Tibial artery (tissue), 4 donors: Measurements from ENCODE around the gene EFCAB6.

Experiments
- DNase-seq, 2 donors: peaks; one replicate each; pipeline ENCODE4 v3.0.0-alpha.2; 2019
- H3K27ac ChIP-seq, 2 donors: fragments of 200-600 bp; sonication (generic) in 1 of 2; 1 replicate in 1 of 2; 2 replicates in 1 of 2; pipeline ENCODE4 v1.5.1; 2018 to 2019; ENCODE audit warnings: mild to moderate bottlenecking in 1 of 2
- H3K27me3 ChIP-seq, 2 donors: fragments of 200-600 bp; sonication (generic) in 1 of 2; one replicate each; pipeline versions ENCODE4 v1.5.1 to v1.6.0; 2016 to 2019
- H3K36me3 ChIP-seq, 3 donors: fragments of 200-600 bp; sonication (generic) in 2 of 3; one replicate each; pipeline ENCODE4 v1.5.1; 2016 to 2019; ENCODE audit warnings: mild to moderate bottlenecking in 2 of 3
- H3K4me1 ChIP-seq, 4 donors: fragments of 200-600 bp; sonication (generic) in 2 of 4; 1 replicate in 3 of 4; 2 replicates in 1 of 4; pipeline ENCODE4 v1.5.1; 2016 to 2019
- H3K4me3 ChIP-seq, 2 donors: fragments of 200-600 bp; sonication (generic) in 1 of 2; 1 replicate in 1 of 2; 2 replicates in 1 of 2; pipeline ENCODE4 v1.5.1; 2018 to 2019; ENCODE audit warnings: mild to moderate bottlenecking in 2 of 2
- H3K9me3 ChIP-seq, 3 donors: fragments of 200-600 bp; sonication (generic) in 1 of 3; one replicate each; pipeline ENCODE4 v1.5.1; 2016 to 2019
- CTCF ChIP-seq, 2 experiments: fragments of 200-600 bp in 1 of 2; fragments of 450-650 bp in 1 of 2; IDR thresholded peaks; one replicate each; pipeline ENCODE4 v1.5.1; 2017 to 2019; ENCODE audit warnings: antibody characterized with exemption in 2 of 2, mild to moderate bottlenecking in 1 of 2, moderate library complexity in 1 of 2
- intact Hi-C: fragments of 100-400 bp; cut with DNase I; formaldehyde crosslinking; loops from one replicate; pipeline ENCODE4 v1.15.0; 2023; ENCODE audit warnings: low total_unique reads

EFCAB6 gene

GRCh38 chr22:43490311-43490710, 321.8 kb downstream of the EFCAB6 start:
- intact Hi-C loops: no loop called here
- DNase-seq: no peak
- Histone ChIP-seq H3K4me3 (no peak overlapping the region), H3K4me1 (no peaks in the 10 kb centered on the region), H3K27me3 (peaks cover 0 to 35% of the 10 kb centered on the region in 2 donors), H3K36me3 (no peaks in the 10 kb centered on the region), H3K27ac (no peak overlapping the region), H3K9me3 (no peaks in the 10 kb centered on the region)
- TF ChIP-seq CTCF (IDR thresholded peaks at IDR 0.05): no peak

DNA sequence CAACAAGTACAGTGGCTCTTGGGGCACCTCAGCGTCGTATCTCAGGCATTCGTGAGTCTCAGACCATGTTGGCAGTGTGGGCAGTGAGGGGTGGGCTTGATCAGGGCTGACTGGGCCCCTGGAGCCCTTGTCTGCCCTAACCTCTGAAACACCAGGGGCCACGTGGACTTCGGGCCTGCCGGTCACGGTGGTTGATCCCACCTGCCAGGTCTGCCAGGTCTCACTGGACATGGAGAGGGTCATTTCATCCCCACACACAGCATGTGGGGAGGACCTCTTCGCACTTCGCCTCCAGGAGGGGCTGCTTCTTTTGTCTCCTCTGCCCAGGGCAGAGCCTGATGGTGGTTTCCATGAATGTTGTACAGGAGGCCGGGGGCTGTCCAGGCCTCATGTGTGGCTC, 323.2 kb downstream of the EFCAB6 start:
- TF ChIP-seq CTCF (IDR thresholded peaks at IDR 0.05): no peak
- no peaks in the 10 kb centered on the region for H3K4me1 ChIP-seq
- DNase-seq: no peak
- H3K27me3 ChIP-seq: peaks cover 0 to 39% of the 10 kb centered on the region in 2 donors
- intact Hi-C loops: no loop called here
- H3K4me3 ChIP-seq: no peak overlapping the region
- H3K36me3 ChIP-seq: no peaks in the 10 kb centered on the region
- H3K9me3 ChIP-seq: no peaks in the 10 kb centered on the region
- no peak overlapping the region for H3K27ac ChIP-seq

DNA sequence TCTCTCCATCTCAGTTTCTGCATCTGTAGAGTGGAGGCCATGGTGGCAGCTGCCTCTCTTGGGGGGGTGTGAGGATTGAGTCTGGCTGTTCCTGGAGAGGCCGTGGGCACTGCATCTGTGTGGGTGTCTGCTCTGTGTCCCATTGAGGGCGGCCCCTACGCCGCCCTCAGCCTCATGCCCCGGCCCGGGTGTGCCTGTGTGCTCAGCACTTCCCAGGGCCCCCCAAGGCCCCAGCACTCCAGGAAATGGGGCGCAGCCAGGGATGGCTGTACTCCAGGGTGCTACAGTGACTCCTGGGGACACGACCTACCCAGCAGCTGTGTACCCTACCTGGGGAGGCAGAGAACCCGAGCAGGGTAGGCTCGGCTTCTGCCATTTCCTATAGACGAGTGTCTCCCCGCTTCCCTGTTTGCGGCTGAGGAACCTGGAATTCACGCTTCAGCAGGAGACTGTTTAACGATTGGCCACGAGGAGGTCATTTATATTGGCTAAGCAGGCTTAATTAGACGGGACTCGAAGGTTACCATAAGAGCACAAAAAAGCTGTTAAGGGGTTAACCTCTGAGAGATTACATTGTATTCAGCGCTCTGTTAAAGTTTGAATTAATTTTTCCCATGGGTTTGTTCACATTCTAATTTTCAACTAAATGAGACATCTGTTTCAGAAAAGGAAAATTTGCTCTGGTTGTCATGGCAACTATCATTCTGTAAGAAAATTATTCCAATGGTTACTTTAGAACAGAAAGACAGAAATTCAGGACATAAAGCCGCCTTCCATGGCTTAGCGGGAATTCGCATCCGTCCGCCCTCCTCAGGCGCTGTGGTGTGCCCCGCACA, 323.9 kb downstream of the EFCAB6 start:
- Histone ChIP-seq H3K4me3 (no peak overlapping the region), H3K27ac (no peak overlapping the region), H3K4me1 (no peaks in the 10 kb centered on the region), H3K9me3 (no peaks in the 10 kb centered on the region), H3K27me3 (peaks cover 0 to 41% of the 10 kb centered on the region in 2 donors), H3K36me3 (no peaks in the 10 kb centered on the region)
- TF ChIP-seq CTCF (IDR thresholded peaks at IDR 0.05): no peak
- intact Hi-C loops: no loop called here
- DNase-seq: no peak

DNA sequence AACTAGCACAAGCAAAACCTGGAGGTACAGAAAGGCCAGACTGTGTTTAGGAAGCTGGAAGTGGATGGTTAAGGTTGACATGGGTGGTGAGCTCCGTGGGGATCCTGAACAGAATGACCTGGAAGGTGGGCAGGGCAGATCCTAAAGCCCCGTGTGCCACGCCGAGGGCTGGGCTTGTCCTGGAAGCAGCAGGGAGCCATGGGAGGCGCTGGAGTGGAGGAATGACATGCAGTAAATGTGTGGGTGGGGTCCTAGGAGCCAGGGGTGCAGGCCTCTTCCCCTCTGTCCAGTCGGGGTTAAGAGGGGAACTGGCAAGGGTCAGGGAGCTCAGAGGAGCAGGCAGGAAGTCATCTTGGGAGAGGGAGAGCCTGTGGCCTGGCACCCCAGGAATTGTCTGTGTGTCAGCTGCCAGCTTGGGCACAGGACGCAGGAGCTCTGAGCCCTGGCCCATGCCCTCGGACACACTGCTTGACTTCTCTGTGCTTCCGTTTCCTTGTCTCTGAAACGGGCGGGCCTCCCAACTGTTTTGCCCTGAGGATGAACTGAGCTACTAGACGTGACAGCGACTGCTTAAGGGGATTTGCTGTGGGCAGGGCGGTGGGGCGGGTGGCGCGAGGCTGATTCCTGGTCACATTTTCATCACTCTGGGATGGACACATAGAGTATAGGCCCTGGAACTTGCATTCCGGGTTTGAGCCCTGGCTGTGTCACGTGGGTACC, 324.6 kb downstream of the EFCAB6 start:
- intact Hi-C loops: no loop called here
- Histone ChIP-seq H3K27me3 (peaks cover 0 to 44% of the 10 kb centered on the region in 2 donors), H3K4me1 (no peaks in the 10 kb centered on the region), H3K27ac (no peak overlapping the region), H3K4me3 (no peak overlapping the region), H3K36me3 (no peaks in the 10 kb centered on the region), H3K9me3 (no peaks in the 10 kb centered on the region)
- DNase-seq: no peak
- no peak for TF ChIP-seq CTCF (IDR thresholded peaks at IDR 0.05)

DNA sequence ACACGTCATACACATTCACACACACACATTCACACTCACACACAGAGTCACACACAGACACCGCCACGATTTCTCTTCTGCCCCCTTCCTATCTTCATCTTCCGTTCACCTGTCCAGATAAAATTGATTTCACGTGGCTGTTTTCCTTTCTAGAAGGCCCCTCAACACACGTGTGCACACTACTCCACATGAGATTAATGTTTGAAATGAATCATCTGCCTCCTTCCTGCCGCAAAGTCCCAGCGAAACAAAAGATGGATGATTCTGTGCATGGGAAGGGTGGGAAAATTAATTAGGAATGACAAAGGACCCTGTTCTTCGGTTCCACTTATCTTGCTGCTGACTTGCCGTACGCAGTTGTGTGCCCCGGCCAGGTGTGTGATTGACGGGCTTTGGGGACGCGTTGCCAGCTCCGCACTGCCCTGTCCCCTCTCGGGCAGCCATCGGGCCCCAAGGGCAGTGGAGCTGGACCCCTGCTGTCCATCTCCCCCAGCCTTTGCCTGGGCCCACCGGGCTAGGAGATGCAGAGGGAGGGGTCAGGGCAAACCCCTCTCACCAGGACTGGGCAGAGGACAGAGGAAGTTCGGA, 326.5 kb downstream of the EFCAB6 start:
- Histone ChIP-seq H3K9me3 (no peaks in the 10 kb centered on the region), H3K27me3 (peaks cover 0 to 46% of the 10 kb centered on the region in 2 donors), H3K27ac (no peak overlapping the region), H3K4me3 (no peak overlapping the region), H3K36me3 (no peaks in the 10 kb centered on the region), H3K4me1 (no peaks in the 10 kb centered on the region)
- no peak for DNase-seq
- no peak for TF ChIP-seq CTCF (IDR thresholded peaks at IDR 0.05)
- intact Hi-C loops: no loop called here
